ENCODE results near the gene ZNF22.

ZNF22 gene

DNA sequence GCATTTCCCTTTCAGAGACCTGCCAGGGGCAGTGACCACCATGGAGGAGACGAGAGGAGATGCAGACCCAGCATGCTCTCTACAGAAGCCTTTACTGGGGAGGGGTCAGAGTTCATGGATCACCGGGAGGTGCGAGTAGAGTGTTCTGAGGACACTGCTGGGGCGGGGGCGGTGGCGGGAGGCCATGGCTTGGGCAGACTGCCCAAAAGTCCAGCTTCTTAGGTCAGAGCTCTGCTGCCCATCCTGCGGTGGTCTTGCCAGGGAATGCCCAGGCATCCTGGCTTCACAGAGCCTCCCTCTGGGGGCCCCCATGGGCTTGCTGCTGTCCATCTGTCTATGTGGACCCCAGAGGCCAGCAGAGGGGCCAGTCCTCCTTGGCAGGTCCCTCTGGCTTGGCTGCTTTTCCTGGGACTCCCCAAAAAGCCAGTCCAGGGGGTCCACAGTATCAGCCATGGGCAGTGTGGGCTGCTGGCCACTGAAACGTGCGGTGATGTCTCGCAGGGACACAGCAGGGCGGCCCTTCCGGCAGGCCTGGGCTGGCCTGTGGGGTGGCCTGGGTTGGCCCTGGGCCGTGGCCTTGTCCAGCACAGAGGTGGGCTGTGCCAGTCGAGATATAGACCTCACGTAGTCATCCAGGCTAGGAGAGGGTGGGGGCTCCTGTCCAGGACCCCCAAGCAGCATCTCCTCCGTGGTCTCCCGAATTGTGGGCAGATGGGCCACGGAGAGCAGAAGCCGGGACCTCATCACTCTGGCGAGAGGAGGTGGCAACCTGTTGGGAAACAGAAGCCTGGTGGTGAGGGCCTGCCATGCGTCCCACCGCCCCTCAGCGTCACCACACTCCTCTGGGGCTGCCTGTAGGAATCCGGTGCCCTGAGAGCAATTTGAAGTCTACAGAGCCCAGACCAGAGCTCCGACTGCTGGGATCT, 23.2 kb upstream of the ZNF22 start:
- no peak for DNase-seq

DNA sequence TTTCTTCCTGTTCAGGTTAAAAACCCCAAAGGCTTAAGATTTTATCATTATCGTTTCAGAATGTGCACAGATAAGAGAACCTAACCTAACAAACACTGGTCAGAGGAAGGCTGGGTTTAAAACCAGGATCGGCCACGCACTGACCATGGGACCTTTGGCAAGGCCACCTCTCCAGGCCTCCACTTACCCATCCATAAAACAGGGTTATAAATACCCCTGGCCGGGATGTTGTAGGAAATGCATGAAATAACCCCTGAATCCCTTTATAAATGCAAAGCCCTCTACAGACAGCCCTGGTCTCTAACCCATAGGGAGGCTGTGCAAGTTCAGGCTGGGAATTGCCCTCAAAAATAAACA, 22.5 kb upstream of the ZNF22 start:
- no peak for DNase-seq

GRCh38 chr10:44978570-44979280, 22.0 kb upstream of the ZNF22 start, which contains the start of gene DEPP1:
DEPP1 (minus strand) TSS chr10:44978809; CDS start chr10:44978030, 779 bp downstream.
- peak; percentile 92 for DNase-seq

GRCh38 chr10:44979281-44980191, 21.2 kb upstream of the ZNF22 start:
- DNase-seq, result no peak

DNA sequence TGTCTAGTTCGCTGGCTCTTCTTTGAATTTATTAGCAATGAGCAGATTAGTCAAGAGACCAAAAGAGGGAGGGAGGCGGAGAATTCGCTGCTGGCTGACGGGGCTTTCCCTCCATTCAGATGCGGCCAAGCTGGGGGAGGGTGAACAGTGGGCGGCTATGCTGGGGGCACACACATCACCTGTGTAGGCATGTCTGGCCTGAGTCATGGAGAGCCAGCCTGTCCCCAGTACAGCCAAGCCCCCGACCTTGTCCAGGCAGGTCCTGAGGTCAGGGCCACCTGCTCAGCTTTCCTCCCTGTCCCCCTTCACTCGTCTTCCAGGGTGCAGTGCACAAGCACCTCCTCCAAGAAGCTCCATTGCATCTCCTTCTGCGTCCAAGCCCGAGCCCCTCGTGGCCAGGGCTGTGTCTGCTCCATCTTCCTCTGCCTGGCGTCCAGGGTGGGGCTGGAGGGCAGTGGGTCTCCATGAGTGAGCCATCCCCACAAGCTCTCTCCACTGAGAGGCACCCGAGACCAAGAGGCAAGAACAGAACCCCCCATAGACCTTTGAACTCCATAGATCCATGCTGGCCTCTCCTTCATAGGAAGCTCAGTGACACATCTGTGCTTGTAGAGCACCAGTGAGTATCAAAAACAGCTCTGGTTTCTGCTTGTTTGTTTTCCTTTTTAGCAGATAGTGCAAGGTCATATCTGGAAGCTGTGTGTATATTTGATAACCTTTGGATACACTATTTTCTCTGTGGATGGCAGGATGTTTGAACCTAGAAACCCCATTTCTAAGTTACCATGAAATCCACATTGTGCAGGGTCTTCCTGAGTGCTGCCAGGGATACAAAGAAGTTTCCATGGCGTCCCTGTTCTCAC, 20.2 kb upstream of the ZNF22 start:
- DNase-seq, result no peak

DNA sequence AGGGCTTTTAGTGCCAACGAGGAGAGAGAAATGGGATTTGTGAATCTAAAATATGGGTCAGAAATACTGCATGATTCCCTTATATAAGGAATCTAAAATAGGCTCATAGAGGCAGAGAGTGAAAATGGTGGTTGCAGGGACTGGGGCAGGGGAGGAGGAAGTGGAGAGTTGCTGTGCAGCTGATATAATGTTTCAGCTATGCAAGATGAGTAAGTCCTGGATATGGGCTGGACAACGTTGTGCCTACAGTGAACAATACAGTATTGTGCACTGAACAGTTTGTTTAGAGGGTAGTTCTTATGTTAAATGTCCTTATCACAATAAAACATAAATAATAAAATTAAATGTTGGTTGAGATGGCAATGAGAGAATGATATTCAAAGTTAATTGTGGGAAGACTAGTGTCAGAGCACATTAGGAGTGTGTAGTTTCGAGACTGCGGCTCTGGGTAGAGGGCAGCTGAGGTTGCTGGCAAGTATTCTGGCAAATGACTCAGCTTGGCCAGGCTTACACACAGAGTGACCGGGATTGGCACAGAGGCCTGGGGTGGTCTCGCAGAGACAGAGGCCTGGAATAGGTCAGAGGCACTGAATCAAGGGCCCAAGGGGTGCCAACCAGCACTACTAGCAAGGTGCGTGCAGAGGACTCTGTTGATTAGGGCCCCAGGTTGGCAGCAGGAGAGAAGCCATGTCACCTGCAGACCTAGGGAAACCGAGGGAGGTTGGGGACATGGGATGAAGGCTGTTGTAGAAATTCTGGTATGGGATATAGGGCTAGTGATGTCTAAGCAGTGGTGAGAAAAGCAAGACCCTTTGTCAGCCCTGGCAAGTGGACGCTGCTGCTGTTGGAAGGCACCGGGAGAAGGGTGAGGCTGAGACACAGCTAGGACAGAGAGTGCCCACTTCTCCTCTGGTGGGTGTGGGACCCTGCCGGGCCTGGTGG, 19.3 kb upstream of the ZNF22 start:
- peak; percentile 84 for DNase-seq

GRCh38 chr10:44982114-44982460, 18.6 kb upstream of the ZNF22 start:
- DNase-seq, result no peak

DNA sequence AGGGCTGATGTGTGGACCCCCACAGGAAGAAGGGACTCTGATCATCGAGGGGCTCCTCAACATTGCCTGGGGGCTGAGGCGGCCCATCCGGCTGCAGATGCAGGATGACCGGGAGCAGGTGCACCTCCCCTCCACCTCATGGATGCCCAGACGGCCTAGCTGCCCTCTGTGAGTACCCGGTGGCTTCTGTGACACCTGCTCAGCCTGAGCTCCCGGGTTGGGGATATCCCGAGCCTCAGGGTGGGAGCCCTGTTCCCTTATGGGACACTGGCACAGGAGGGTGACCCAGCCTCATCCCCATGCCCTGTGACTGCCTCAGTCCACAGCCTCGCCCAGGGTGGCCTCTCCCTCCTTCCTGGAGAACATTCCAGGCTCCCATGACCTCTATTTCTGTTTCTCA, 18.2 kb upstream of the ZNF22 start:
- no peak for DNase-seq

DNA sequence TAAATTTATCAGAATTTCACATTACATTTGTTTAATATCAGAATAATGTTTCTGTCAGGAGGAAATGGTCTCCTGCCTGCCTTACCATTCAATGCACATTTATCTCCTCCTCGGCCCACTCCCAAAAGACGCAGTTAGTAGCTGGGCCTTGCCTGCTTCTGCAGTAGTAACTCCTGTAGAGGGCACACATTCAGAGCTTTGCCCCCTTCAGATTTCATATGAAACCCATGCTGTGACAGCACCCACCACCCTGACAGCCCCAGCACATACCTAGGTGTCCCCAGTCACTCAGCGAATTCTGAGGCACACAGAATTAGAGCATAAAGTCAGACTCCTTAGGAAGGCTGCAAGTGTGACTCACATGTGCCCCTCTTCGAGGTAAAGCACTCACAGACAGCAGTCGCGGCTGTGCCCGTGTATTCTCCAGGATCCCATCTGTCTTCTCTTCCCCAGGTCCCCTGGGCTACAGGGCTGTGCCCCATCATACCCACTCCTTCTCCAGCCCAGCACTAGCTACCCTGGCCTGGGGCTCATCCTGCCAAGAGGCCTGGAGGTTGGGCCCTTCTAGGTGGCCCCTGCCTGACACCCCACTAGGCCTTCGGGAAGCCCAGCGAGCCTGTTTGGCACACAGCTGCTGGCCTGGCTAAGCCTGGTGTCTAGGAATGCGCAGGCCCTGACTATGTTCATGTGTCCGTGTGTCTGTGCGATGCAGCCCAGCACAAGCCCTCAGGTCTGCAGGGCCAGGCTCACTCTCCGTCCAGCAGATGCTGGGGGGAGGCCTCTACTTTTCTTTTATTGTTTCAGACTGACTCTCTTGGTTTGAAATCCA, 17.4 kb upstream of the ZNF22 start:
- no peak for DNase-seq

DNA sequence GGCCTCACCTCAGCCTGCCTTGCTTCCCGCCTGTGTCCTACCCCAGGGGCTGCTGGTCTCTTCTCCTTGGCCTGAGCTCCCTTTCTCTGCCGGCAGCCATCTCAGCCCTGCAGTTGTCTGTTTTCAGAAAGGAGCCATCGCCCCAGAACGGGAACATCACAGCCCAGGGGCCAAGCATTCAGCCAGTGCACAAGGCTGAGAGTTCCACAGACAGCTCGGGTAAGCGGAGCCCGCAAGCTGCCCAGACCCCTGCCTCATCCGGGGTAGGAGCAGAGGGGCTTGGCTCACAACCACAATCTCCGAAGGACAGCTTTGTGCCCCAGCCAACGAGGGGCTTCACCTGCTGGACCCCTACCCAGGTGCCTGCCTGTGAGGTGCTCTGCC, 16.8 kb upstream of the ZNF22 start:
- no peak for DNase-seq

- no peak for DNase-seq
Observed at GRCh38 chr10:44984671-44985101, 16.0 kb upstream of the ZNF22 start.

- no peak for DNase-seq
Observed at GRCh38 chr10:44985175-44985681, 15.5 kb upstream of the ZNF22 start.

DNA sequence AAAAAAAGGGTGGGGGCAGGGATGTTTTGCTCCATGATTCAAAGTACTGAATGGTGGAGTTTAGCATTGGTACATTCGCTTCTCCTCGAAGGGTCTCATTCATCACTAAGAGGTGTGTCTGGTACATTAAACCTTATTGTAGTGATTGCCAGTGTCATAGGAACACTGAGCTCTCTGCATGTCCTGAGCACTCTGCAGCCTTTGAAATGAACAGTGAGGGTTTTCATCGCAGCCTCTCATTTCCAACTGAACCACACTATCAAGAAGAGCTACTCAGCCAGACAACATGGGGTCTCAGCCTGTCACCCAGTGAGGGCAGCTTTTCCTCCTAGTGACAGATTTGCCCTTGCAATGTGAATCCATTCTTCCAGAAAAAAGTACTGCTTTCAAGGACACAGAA, 14.5 kb upstream of the ZNF22 start:
- no peak for DNase-seq

GRCh38 chr10:44986670-44987069, 14.1 kb upstream of the ZNF22 start:
- DNase-seq, result no peak

- DNase-seq, result no peak
Observed at GRCh38 chr10:44988957-44989585, 11.7 kb upstream of the ZNF22 start.

DNA sequence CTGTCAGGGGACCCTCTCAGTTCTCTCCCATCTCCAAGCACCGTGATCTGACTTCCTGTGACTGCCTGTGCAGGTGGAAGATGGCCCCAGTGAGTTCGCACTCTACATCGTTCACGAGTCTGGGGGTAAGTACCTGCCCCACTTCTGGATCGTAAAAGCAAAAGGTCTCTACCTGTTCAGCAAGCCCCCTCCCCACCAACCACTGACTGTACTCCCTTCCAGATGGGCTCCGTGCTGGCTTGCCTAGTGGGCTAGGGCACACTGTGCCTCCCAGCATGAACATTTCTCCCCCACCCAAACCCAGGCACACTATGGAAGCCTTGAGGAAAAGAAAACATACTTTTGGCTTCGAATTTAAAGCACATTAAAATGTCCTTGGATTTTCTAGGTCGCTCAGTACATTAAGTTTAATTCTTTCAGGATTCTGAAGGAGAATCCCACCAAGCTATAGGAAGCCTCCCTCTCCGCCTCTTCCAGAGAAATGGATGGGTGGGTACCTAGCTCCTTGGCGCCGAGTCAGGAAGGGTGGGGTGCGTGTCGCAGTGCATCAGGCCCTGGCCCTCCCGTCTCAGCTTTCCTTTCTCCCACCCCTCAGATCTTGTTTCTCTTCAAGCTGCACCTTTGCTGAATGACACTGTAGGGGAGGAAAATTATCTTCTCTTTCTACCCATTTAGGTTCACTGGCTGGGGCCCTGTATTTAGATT, 11.0 kb upstream of the ZNF22 start:
- DNase-seq, result no peak

GRCh38 chr10:44990302-44990655, 10.4 kb upstream of the ZNF22 start:
- DNase-seq, result peak; percentile 19

GRCh38 chr10:44990965-44991364, 9.8 kb upstream of the ZNF22 start:
- DNase-seq, result no peak

GRCh38 chr10:44991571-44991970, 9.2 kb upstream of the ZNF22 start:
- no peak for DNase-seq

Data from fibroblast of skin of abdomen (primary cell).